Left lung (tissue), 10 donors: ENCODE data around the gene PSENEN. TPM values are rescaled to one million over a fixed set of nuclear protein-coding genes. Genes with fewer than 3 reads are reported as not detected.

ENCODE experiments used
- ATAC-seq: fragments of 200-7000 bp; cut with Tn5 transposase; one replicate; pipeline ENCODE4 v1.9.1; 2020; ENCODE audit warnings: moderate library complexity
- DNase-seq, 4 donors: peaks; one replicate each; pipeline ENCODE4 v3.0.0-alpha.2; 2013 to 2020
- H3K27ac ChIP-seq, 2 donors: fragments of 200-600 bp; sonication (generic) in 1 of 2; one replicate each; pipeline versions ENCODE4 v1.5.0 to v1.8.0; 2020 to 2021
- H3K27me3 ChIP-seq, 2 donors: fragments of 200-600 bp; sonication (generic) in 1 of 2; one replicate each; pipeline versions ENCODE4 v1.5.0 to v1.8.0; 2020 to 2021
- H3K36me3 ChIP-seq, 2 donors: fragments of 200-600 bp; sonication (generic) in 1 of 2; one replicate each; pipeline versions ENCODE4 v1.5.0 to v1.8.0; 2020 to 2021
- H3K4me1 ChIP-seq, 2 donors: fragments of 200-600 bp; one replicate each; pipeline ENCODE4 v1.8.0; 2021
- H3K4me3 ChIP-seq, 2 donors: fragments of 200-600 bp; sonication (generic) in 1 of 2; one replicate each; pipeline versions ENCODE4 v1.5.0 to v1.8.0; 2020 to 2021; ENCODE audit warnings: mild to moderate bottlenecking in 1 of 2
- H3K9me3 ChIP-seq, 2 donors: fragments of 200-600 bp; sonication (generic) in 1 of 2; one replicate each; pipeline versions ENCODE4 v1.5.0 to v1.8.0; 2020 to 2021
- intact Hi-C, 2 donors: fragments of 100-400 bp; cut with DNase I; formaldehyde crosslinking; loops; one replicate each; pipeline versions ENCODE4 v1.11.2 to v1.14.2; 2022
- polyA plus RNA-seq, 6 donors: library from polyadenylated mRNA; unstranded; fragments of 120-200 nt; gene quantifications; one replicate each; pipeline ENCODE4 v1.2.1, GENCODE V29; 2013; ENCODE audit not compliant: insufficient read length in 6 of 6
- total RNA-seq, 2 donors: library from RNA; stranded (reverse); fragmentation: NEBNext Ultra II Directional; extraction: Animal tissue kit (Norgen Biotek cat#: 25700); gene quantifications; one replicate each; pipeline ENCODE4 v1.2.1, GENCODE V29; 2021
- TF ChIP-seq, protein P1 (sequence below), 2 donors: fragments of 200-600 bp; sonication (generic) in 1 of 2; IDR thresholded peaks; one replicate each; pipeline versions ENCODE4 v1.5.0 to v1.8.0; 2021; ENCODE audit warnings: antibody characterized with exemption in 2 of 2
- donor health status: DM: no; HTN: yes; CAD: no.
- donor health status: DM: no; HTN: no; CAD: no.

The PSENEN gene
- total and polyA plus RNA-seq, 8 donors = 39.6 to 90.3 (median 50.6) TPM

DNA sequence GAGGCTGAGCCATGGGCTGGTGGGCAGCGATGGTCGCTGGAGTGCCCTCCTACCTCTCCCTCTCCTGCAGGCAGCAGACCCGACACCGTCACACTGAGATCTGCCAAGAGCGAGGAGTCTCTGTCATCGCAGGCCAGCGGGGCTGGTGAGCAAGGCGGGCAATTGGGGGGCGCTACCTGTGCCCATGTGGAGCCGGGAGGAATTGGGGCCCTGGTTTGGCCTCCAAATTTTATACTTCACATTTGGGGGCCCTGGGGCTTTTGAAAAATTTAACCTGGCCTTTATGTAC lies 39.8 kb downstream of the PSENEN start:
- ATAC-seq (no peak), DNase-seq (no peak)
- no peaks in the 10 kb centered on the region for H3K27me3 ChIP-seq
- H3K27ac ChIP-seq = no peak overlapping the region
- TF ChIP-seq, protein P1, sequence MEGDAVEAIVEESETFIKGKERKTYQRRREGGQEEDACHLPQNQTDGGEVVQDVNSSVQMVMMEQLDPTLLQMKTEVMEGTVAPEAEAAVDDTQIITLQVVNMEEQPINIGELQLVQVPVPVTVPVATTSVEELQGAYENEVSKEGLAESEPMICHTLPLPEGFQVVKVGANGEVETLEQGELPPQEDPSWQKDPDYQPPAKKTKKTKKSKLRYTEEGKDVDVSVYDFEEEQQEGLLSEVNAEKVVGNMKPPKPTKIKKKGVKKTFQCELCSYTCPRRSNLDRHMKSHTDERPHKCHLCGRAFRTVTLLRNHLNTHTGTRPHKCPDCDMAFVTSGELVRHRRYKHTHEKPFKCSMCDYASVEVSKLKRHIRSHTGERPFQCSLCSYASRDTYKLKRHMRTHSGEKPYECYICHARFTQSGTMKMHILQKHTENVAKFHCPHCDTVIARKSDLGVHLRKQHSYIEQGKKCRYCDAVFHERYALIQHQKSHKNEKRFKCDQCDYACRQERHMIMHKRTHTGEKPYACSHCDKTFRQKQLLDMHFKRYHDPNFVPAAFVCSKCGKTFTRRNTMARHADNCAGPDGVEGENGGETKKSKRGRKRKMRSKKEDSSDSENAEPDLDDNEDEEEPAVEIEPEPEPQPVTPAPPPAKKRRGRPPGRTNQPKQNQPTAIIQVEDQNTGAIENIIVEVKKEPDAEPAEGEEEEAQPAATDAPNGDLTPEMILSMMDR (IDR thresholded peaks at IDR 0.05) = no peak
- H3K36me3 ChIP-seq = peaks cover 0 to 62% of the 10 kb centered on the region in 2 donors
- no peaks in the 10 kb centered on the region for H3K9me3 ChIP-seq
- intact Hi-C loops = no loop called here
- H3K4me3 ChIP-seq = no peak overlapping the region
- no peaks in the 10 kb centered on the region for H3K4me1 ChIP-seq

DNA sequence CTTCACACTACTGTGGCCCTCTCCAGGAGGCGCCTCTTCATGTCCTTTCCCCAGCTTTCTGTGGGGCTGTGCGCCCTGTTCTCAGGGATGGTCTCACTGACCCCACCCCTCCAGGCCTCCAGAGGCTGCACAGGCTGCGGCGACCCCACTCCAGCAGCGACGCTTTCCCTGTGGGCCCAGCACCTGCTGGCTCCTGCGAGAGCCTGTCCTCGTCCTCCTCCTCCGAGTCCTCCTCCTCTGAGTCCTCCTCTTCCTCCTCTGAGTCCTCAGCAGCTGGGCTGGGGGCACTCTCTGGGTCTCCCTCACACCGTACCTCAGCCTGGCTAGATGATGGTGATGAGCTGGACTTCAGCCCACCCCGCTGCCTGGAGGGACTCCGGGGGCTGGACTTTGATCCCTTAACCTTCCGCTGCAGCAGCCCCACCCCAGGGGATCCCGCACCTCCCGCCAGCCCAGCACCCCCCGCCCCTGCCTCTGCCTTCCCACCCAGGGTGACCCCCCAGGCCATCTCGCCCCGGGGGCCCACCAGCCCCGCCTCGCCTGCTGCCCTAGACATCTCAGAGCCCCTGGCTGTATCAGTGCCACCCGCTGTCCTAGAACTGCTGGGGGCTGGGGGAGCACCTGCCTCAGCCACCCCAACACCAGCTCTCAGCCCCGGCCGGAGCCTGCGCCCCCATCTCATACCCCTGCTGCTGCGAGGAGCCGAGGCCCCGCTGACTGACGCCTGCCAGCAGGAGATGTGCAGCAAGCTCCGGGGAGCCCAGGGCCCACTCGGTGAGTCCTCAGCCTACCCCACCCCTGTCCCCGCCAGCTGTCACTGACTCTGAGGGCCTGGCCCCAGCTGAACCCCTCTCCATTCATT lies 41.1 kb downstream of the PSENEN start:
- Histone ChIP-seq H3K9me3 (no peaks in the 10 kb centered on the region), H3K27ac (no peak overlapping the region), H3K36me3 (peaks cover 0 to 49% of the 10 kb centered on the region in 2 donors), H3K27me3 (no peaks in the 10 kb centered on the region), H3K4me1 (no peaks in the 10 kb centered on the region), H3K4me3 (no peak overlapping the region)
- ATAC-seq = no peak
- no peak for DNase-seq
- TF ChIP-seq, protein P1 (IDR thresholded peaks at IDR 0.05) = no peak
- intact Hi-C loops = no loop called here

DNA sequence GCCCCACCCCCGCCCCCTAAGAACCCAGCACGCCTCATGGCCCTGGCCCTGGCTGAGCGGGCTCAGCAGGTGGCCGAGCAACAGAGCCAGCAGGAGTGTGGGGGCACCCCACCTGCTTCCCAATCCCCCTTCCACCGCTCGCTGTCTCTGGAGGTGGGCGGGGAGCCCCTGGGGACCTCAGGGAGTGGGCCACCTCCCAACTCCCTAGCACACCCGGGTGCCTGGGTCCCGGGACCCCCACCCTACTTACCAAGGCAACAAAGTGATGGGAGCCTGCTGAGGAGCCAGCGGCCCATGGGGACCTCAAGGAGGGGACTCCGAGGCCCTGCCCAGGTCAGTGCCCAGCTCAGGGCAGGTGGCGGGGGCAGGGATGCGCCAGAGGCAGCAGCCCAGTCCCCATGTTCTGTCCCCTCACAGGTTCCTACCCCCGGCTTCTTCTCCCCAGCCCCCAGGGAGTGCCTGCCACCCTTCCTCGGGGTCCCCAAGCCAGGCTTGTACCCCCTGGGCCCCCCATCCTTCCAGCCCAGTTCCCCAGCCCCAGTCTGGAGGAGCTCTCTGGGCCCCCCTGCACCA lies 41.9 kb downstream of the PSENEN start:
- no peaks in the 10 kb centered on the region for H3K27me3 ChIP-seq
- intact Hi-C loops = no loop called here
- ATAC-seq = no peak

DNA sequence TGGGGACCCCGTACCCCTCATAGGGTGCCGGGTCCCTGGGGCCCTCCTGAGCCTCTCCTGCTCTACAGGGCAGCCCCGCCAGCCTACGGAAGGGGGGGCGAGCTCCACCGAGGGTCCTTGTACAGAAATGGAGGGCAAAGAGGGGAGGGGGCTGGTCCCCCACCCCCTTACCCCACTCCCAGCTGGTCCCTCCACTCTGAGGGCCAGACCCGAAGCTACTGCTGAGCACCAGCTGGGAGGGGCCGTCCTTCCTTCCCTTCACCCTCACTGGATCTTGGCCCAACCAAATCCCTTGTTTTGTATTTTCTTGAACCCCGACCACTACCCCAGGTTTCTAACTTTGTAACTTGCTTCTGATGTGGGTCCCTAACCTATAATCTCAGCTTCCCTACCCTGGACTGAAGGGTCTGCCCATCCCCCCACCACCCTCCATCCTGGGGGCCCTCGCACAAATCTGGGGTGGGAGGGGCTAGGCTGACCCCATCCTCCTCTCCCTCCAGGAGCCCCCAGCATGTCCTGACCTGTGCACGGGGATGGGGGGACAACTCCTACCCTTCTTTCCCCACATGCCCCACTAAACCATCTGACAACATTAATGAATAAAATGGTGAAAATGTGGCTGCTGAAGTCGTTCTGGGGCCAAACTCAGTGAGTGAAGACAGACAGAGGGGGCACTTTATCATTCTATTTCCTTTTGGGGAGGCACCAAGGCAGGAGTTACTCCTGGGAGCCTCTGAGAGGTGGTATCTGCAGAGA lies 42.9 kb downstream of the PSENEN start:
- no peak overlapping the region for H3K27ac ChIP-seq
- H3K4me3 ChIP-seq = no peak overlapping the region
- H3K36me3 ChIP-seq = peaks cover 0 to 34% of the 10 kb centered on the region in 2 donors
- no peak for ATAC-seq
- intact Hi-C loops = no loop called here
- TF ChIP-seq, protein P1 (IDR thresholded peaks at IDR 0.05) = no peak
- H3K9me3 ChIP-seq = no peaks in the 10 kb centered on the region
- no peaks in the 10 kb centered on the region for H3K27me3 ChIP-seq
- DNase-seq = no peak
- no peaks in the 10 kb centered on the region for H3K4me1 ChIP-seq

More for the DNA sequence above, 41.9 kb downstream of the PSENEN start:
- Histone ChIP-seq H3K9me3 (no peaks in the 10 kb centered on the region), H3K36me3 (peaks cover 0 to 41% of the 10 kb centered on the region in 2 donors), H3K4me3 (no peak overlapping the region), H3K27ac (no peak overlapping the region), H3K4me1 (no peaks in the 10 kb centered on the region)
- TF ChIP-seq, protein P1 (IDR thresholded peaks at IDR 0.05) = no peak
- no peak for DNase-seq
